PC-3 (cell line): ENCODE data around the gene PLEKHB1. TPM values are rescaled to one million over a fixed set of nuclear protein-coding genes. Genes with fewer than 3 reads are reported as not detected.

Source experiments
- ATAC-seq: fragments of 200-7000 bp; cut with Tn5 transposase; 2 replicates; pipeline ENCODE4 v1.9.1; 2020; ENCODE audit warnings: mild to moderate bottlenecking, moderate library complexity
- BruUV-seq: library from RNA; stranded (reverse); fragments of 400-500 nt; replicated peaks from 2 replicates; lab custom pipeline; 2021; lab: Mats Ljungman, UMichigan
- CTCF ChIA-PET: fragments of 300-600 bp; sonication (Branson Sonifier 250); formaldehyde crosslinking; loops from one replicate; lab custom pipeline; 2022; ENCODE audit warnings: antibody characterized with exemption; lab: Charles Lee
- POLR2A ChIA-PET: fragments of 300-600 bp; sonication (Branson Sonifier 250); formaldehyde crosslinking; loops from one replicate; lab custom pipeline; 2022; ENCODE audit warnings: antibody characterized with exemption; ENCODE audit not compliant: unreplicated experiment; lab: Charles Lee
- DNase-seq: peaks from one replicate; pipeline ENCODE4 v3.0.0-alpha.2; 2015
- H2AFZ ChIP-seq: fragments of 300-600 bp; sonication (generic); 2 replicates; pipeline ENCODE4 v1.6.0; 2016; ENCODE audit warnings: antibody characterized with exemption, low read length
- H3F3A ChIP-seq: fragments of 300-600 bp; sonication (generic); one replicate; pipeline ENCODE4 v1.6.0; 2017; ENCODE audit warnings: antibody characterized with exemption, low read length, control low read depth, mild to moderate bottlenecking; ENCODE audit not compliant: unreplicated experiment
- H3K27ac ChIP-seq: fragments of 300-600 bp; sonication (generic); 2 replicates; pipeline ENCODE4 v1.5.1; 2016; ENCODE audit warnings: mild to moderate bottlenecking, low read length
- H3K27me3 ChIP-seq: fragments of 300-600 bp; sonication (generic); 2 replicates; pipeline ENCODE4 v1.6.1; 2016; ENCODE audit warnings: low read length, mixed read lengths
- H3K36me3 ChIP-seq: fragments of 300-600 bp; sonication (generic); 2 replicates; pipeline ENCODE4 v1.6.1; 2016; ENCODE audit warnings: low read depth, mixed run types, low read length, mixed read lengths
- H3K4me1 ChIP-seq: fragments of 300-600 bp; sonication (generic); 2 replicates; pipeline ENCODE4 v1.5.1; 2016; ENCODE audit warnings: low read length; ENCODE audit not compliant: insufficient read depth
- H3K4me2 ChIP-seq: fragments of 300-600 bp; sonication (generic); 2 replicates; pipeline ENCODE4 v1.6.0; 2016; ENCODE audit warnings: low read length
- H3K4me3 ChIP-seq: fragments of 300-600 bp; sonication (generic); 2 replicates; pipeline ENCODE4 v1.5.1; 2016; ENCODE audit warnings: mild to moderate bottlenecking, low read length, mixed read lengths
- H3K79me2 ChIP-seq: fragments of 300-600 bp; sonication (generic); 2 replicates; pipeline ENCODE4 v1.6.1; 2017; ENCODE audit warnings: low read length, mixed read lengths
- H3K9ac ChIP-seq: fragments of 300-600 bp; sonication (generic); 2 replicates; pipeline ENCODE4 v1.6.0; 2016; ENCODE audit warnings: mild to moderate bottlenecking, low read length
- H3K9me2 ChIP-seq: fragments of 300-600 bp; sonication (generic); replicated peaks from 2 replicates; pipeline ENCODE4 v1.6.1; 2016; ENCODE audit warnings: mixed run types, low read length, mixed read lengths
- H3K9me3 ChIP-seq: fragments of 300-600 bp; sonication (generic); 2 replicates; pipeline ENCODE4 v1.6.1; 2016; ENCODE audit warnings: low read length, mixed read lengths
- H4K20me1 ChIP-seq: fragments of 300-600 bp; sonication (generic); 2 replicates; pipeline ENCODE4 v1.6.1; 2016; ENCODE audit warnings: low read length, mixed read lengths
- EZH2 ChIP-seq: fragments of 300-600 bp; sonication (generic); IDR thresholded peaks from one replicate; pipeline ENCODE4 v1.6.1; 2017; ENCODE audit warnings: antibody characterized with exemption, mild to moderate bottlenecking, low read length; ENCODE audit not compliant: unreplicated experiment
- EZH2phosphoT487 ChIP-seq: fragments of 300-600 bp; sonication (generic); IDR thresholded peaks from 2 replicates; pipeline ENCODE4 v1.6.1; 2018; ENCODE audit warnings: mild to moderate bottlenecking, antibody characterized with exemption, low read length, borderline replicate concordance
- intact Hi-C: fragments of 100-400 bp; cut with micrococcal nuclease; formaldehyde crosslinking; loops from 2 replicates; pipeline ENCODE4 v1.9.0; 2023
- total RNA-seq: library from RNA; depleted of rRNA; stranded (reverse); fragments of >200 nt; gene quantifications from 2 replicates; pipeline ENCODE4 v1.2.3, GENCODE V29; 2014
- TF ChIP-seq, protein P1 (sequence below): fragments of 300-600 bp; sonication (generic); conservative IDR thresholded peaks from 2 replicates; pipeline ENCODE4 v1.5.1; 2017; ENCODE audit warnings: antibody characterized with exemption, low read depth, mild to moderate bottlenecking, low read length

Gene PLEKHB1
- total RNA-seq, 1 experiment from 2014 or later = 4.6 TPM

GRCh38 chr11:73632996-73633395 is 13.4 kb upstream of the PLEKHB1 start:
- H3K9me2 ChIP-seq = no peaks in the 10 kb centered on the region
- CTCF ChIA-PET = no interaction called here
- H3K79me2 ChIP-seq = no peaks in the 10 kb centered on the region
- H3K36me3 ChIP-seq = no peaks in the 10 kb centered on the region
- H3F3A ChIP-seq = no peaks in the 10 kb centered on the region
- no peak overlapping the region for H3K27ac ChIP-seq
- H3K4me1 ChIP-seq = no peaks in the 10 kb centered on the region
- H3K9me3 ChIP-seq = no peaks in the 10 kb centered on the region
- BruUV-seq = no TSS peak
- POLR2A ChIA-PET = no interaction called here
- DNase-seq (no peak), ATAC-seq (no peak)
- no peaks in the 10 kb centered on the region for H4K20me1 ChIP-seq
- no peak overlapping the region for H3K4me2 ChIP-seq
- H2AFZ ChIP-seq = no peak overlapping the region
- no peak overlapping the region for H3K4me3 ChIP-seq
- H3K9ac ChIP-seq = no peak overlapping the region
- no peaks in the 10 kb centered on the region for H3K27me3 ChIP-seq
- TF ChIP-seq, protein P1, sequence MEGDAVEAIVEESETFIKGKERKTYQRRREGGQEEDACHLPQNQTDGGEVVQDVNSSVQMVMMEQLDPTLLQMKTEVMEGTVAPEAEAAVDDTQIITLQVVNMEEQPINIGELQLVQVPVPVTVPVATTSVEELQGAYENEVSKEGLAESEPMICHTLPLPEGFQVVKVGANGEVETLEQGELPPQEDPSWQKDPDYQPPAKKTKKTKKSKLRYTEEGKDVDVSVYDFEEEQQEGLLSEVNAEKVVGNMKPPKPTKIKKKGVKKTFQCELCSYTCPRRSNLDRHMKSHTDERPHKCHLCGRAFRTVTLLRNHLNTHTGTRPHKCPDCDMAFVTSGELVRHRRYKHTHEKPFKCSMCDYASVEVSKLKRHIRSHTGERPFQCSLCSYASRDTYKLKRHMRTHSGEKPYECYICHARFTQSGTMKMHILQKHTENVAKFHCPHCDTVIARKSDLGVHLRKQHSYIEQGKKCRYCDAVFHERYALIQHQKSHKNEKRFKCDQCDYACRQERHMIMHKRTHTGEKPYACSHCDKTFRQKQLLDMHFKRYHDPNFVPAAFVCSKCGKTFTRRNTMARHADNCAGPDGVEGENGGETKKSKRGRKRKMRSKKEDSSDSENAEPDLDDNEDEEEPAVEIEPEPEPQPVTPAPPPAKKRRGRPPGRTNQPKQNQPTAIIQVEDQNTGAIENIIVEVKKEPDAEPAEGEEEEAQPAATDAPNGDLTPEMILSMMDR = no peak
- intact Hi-C loops = no loop called here

DNA sequence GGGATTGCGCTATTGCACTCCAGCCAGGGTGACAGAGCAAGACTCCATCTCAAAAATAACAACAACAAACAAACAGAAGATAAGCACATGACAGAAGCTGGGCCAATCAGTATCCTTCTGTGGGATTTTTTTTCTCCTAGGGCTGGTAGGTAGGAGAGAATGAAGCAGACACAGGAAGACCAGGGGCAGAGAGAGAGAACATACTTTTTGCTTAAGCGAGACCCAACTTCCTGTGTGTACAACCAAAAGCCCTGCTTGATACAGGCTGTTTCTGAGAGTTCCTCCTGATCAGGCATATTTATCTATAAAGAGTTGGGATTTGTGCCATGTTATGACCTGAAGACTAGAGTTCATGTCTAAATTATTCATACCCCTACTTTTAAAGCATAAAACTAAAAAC is 12.4 kb upstream of the PLEKHB1 start:
- ATAC-seq (no peak), DNase-seq (no peak)
- Histone ChIP-seq H3K9me2 (no peaks in the 10 kb centered on the region), H3K9ac (no peak overlapping the region), H3K27ac (no peak overlapping the region), H3F3A (no peaks in the 10 kb centered on the region), H3K79me2 (no peaks in the 10 kb centered on the region), H3K36me3 (no peaks in the 10 kb centered on the region), H2AFZ (no peak overlapping the region), H3K4me2 (no peak overlapping the region), H3K4me1 (no peaks in the 10 kb centered on the region), H3K4me3 (no peak overlapping the region), H3K9me3 (no peaks in the 10 kb centered on the region), H4K20me1 (no peaks in the 10 kb centered on the region), H3K27me3 (no peaks in the 10 kb centered on the region)
- POLR2A ChIA-PET = no interaction called here
- TF ChIP-seq, protein P1 = no peak
- no peak for TF ChIP-seq EZH2
- no peak for TF ChIP-seq EZH2phosphoT487
- BruUV-seq = no TSS peak
- CTCF ChIA-PET = no interaction called here
- intact Hi-C loops = no loop called here

DNA sequence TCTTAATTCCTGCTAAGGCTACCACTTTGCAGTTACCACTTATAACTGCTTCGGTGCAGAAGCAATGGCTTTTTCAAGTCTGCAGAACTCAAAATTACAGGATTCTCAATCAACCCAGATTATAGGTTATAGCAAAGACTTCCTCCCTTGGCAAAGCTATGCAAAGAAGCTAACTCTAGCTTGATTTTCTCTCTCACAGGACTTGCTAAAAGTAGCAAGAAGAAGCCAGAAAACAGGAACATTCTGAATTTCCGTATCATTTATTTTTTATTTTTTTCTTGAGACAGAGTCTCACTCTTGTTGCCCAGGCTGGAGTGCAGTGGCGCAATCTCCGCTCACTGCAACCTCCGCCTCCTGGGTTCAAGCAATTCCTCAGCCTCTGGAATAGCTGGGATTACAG is 10.7 kb upstream of the PLEKHB1 start:
- no peaks in the 10 kb centered on the region for H3K36me3 ChIP-seq
- BruUV-seq = no TSS peak
- H3K9ac ChIP-seq = no peak overlapping the region
- CTCF ChIA-PET = interaction anchor here (1.2 kb wide), 1 partner anchor 10 kb away, joined by 5 read pairs; no protein-coding TSS in a partner anchor
- no peaks in the 10 kb centered on the region for H3K9me3 ChIP-seq
- POLR2A ChIA-PET = no interaction called here
- no peaks in the 10 kb centered on the region for H3K9me2 ChIP-seq
- no peaks in the 10 kb centered on the region for H4K20me1 ChIP-seq
- TF ChIP-seq, protein P1 = no peak
- no peak for TF ChIP-seq EZH2phosphoT487
- TF ChIP-seq EZH2 = no peak
- H3K27ac ChIP-seq = no peak overlapping the region
- no peaks in the 10 kb centered on the region for H3F3A ChIP-seq
- H3K79me2 ChIP-seq = no peaks in the 10 kb centered on the region
- H2AFZ ChIP-seq = no peak overlapping the region
- ATAC-seq (no peak), DNase-seq (no peak)
- H3K27me3 ChIP-seq = no peaks in the 10 kb centered on the region
- intact Hi-C loops = no loop called here
- no peak overlapping the region for H3K4me3 ChIP-seq
- no peak overlapping the region for H3K4me2 ChIP-seq
- H3K4me1 ChIP-seq = no peaks in the 10 kb centered on the region
